ENCODE data around the gene SLC24A3. TPM values are rescaled to one million over a fixed set of nuclear protein-coding genes. Genes with fewer than 3 reads are reported as not detected.

The SLC24A3 gene
- total RNA-seq, 1 donor from 2014 or later: 17.8 TPM

- DNase-seq: no peak
These were observed 60.7 kb downstream of the SLC24A3 start for GRCh38 chr20:19272976-19273654.

GRCh38 chr20:19274001-19274400, 61.6 kb downstream of the SLC24A3 start:
- no peak for DNase-seq

DNA sequence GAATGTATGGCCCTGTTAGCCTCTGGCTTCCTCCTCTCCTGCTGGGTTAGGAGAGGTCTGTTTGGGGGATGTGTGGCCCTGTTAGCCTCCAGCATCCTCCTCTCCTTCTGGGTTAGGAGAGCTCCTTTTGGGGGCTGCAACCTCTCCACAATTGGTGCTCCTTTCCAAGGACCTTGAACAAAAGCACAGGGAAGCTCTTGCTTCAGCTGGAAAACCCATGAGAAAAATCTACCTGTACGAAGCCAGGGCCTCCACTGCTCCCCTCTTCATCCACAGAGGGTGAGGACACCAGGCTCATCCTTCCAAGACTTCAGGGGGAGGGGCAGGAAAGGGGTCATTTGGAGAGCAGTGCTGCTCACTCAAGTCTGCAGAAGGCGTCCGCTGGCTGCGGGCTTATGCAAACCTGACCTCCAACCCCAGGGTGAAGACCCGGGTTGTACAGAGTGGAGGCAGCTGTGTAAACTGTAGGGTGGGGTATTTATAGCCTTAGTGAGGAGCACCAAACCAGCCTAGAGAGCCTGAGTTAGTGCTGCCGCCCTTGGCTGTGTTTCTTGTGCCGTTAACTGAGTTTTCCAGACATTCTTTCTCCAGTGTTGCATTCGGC, 62.1 kb downstream of the SLC24A3 start:
- DNase-seq: no peak

- DNase-seq: no peak
These were observed 62.7 kb downstream of the SLC24A3 start for GRCh38 chr20:19275038-19275629.

- DNase-seq: no peak
These were observed 63.2 kb downstream of the SLC24A3 start for GRCh38 chr20:19275630-19276071.

GRCh38 chr20:19277381-19277780, 64.9 kb downstream of the SLC24A3 start:
- no peak for DNase-seq

DNA sequence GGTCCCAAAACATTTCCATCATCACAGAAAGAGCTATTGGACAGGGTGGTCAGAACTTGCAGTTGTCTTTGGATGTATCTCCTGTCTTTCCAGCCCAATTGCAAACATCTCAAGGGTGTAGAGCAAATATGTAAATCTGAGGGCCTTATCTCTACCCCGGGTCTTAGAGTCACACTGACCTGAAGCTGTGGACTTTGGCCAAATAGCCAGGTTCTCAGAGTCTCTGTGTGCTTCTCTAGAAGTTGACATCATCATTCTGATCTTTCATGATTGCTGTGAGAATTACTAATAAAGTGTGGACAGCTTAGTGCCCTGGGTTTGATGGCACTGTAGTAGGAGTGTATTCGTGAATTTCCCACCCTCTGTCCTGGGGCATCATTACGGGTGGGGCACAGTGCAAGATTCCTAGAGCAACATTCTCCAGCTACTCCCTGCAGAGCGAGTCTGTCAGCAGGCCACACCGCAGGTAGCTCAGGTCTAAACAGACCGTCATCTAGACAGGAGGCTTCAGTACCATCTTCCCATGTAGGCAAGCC, 71.1 kb downstream of the SLC24A3 start:
- DNase-seq: no peak

GRCh38 chr20:19284400-19285178, 72.1 kb downstream of the SLC24A3 start:
- no peak for DNase-seq

- DNase-seq: no peak
These were observed 73.0 kb downstream of the SLC24A3 start for GRCh38 chr20:19285436-19285835.

GRCh38 chr20:19288061-19288460, 75.6 kb downstream of the SLC24A3 start:
- no peak for DNase-seq

- no peak for DNase-seq
These were observed 76.2 kb downstream of the SLC24A3 start for GRCh38 chr20:19288636-19289035.

- DNase-seq: no peak
These were observed 77.0 kb downstream of the SLC24A3 start for GRCh38 chr20:19289451-19289850.

- DNase-seq: no peak
These were observed 78.8 kb downstream of the SLC24A3 start for GRCh38 chr20:19291024-19291817.

DNA sequence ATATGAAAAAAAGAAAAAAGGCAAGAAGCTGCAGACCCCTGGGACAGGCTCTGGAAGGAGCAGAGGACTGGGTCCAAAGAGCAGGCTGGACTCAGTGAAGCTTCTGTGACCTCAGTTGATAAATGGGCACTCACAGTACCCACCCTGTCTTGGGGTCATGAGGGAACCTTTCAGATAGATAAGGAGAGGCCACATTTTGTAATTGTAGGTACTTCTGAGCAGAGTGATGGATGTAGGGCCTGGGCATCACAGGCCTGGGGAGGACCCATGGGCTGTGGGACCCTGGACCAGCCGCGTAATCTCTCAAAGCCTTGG, 79.3 kb downstream of the SLC24A3 start:
- no peak for DNase-seq

- DNase-seq: no peak
These were observed 79.8 kb downstream of the SLC24A3 start for GRCh38 chr20:19292254-19292653.

DNA sequence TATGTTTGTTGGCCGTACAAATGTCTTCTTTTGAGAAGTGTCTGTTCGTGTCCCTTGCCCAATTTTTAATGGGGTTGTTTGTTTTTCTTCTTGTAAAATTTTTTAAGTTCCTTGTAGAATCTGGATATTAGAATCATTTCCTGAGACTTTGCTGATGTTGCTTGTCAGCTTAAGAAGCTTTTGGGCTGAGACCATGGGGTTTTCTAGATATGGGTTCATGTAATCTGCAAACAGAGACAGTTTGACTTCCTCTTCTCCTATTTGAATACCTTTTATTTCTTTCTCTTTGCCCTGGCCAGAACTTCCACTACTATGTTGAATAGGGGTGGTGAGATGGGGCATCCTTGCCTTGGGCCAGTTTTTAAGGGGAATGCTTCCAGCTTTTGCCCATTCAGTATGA, 82.6 kb downstream of the SLC24A3 start:
- no peak for DNase-seq

DNA sequence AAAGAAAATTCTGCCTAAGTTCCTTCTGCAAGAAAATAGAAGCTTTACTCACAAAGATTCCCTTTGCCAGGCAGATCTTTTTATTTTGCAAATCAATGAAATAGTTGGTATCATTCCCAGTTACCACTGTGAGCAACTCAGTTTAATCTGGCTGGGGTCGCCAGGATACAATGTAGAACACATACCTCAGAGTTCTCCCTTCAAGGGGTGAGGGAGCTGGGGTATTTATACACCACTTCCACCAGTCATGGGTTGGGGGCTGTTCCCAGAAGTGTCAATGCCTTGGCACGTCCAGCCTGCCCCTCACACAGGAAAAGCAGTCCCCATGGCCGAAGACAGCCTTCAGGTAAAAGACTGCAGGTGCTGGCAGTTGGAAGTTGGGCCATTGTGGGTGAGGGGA, 86.2 kb downstream of the SLC24A3 start:
- DNase-seq: no peak

- no peak for DNase-seq
These were observed 88.0 kb downstream of the SLC24A3 start for GRCh38 chr20:19300395-19300794.

DNA sequence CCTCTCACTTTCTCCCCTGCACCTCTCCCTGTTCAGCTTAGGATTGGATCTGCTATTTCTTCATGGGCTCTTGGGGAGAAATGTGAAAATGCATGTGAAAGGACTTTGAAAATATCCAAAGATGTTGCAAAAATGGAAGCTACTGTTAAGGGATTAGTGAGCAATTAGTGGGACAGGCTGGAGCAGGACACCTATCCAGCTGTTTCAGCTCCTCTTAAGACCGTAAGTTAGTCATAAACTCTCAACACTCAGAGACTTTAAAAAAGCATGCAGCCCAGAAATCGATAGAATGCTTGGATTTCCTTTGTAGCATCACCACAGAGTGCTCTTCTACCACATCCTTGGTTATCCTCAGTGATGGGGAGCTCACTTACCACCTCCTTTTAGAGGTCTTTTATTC, 88.7 kb downstream of the SLC24A3 start:
- DNase-seq: no peak

DNA sequence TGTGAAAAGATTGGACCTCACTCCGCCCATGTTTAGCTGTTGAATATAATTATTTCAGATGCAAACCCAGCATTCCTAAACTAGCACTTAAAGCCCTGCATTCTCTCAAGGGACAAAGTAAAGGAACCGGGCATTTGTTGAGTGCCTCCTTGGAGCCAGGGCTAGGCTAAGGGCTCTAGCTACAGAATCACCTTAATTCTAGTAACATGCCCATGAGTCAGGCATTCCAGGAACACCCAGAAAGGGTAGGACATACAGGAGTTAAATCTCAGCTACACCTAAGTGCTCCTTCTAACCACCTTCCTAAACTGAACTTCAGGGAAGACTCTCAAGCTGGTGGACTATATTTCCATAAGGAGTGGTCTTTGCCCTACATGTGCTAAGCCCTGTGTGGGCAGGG, 89.4 kb downstream of the SLC24A3 start:
- no peak for DNase-seq

- no peak for DNase-seq
These were observed 90.3 kb downstream of the SLC24A3 start for GRCh38 chr20:19302714-19303113.

DNA sequence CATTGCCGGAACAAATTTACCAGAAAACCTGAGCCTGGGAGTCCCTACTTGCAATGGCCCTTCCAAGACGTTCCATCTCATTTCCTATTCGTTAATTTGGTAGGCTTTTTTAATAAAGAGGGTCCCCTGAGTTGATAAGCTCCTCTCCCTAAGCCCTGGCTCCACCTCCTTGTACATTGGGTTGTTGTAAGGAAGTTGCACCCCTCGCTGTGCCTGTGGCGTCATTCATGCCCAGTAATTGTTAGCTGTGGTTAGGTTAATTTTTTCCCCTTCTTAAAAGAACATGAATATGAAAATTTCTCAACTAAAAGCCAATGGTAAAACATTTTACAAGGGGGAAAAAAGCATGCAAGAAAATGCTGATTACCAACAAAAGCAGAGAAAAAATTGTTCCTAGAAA, 91.9 kb downstream of the SLC24A3 start:
- DNase-seq: no peak
